Left ventricle myocardium superior (tissue), 1 donor: ENCODE results near the gene ASF1B. TPM values are rescaled to one million over a fixed set of nuclear protein-coding genes. Genes with fewer than 3 reads are reported as not detected.

Experiments
- ATAC-seq: fragments of 200-7000 bp; cut with Tn5 transposase; one replicate; pipeline ENCODE4 v1.9.1; 2020; ENCODE audit warnings: mild to moderate bottlenecking, moderate library complexity
- DNase-seq: peaks from one replicate; pipeline ENCODE4 v3.0.0-alpha.2; 2020
- intact Hi-C: fragments of 100-400 bp; cut with micrococcal nuclease; formaldehyde crosslinking; loops from one replicate; pipeline ENCODE4 v1.11.0; 2022
- total RNA-seq: library from RNA; stranded (reverse); fragmentation: NEBNext Ultra II Directional; extraction: Animal tissue kit (Norgen Biotek cat#: 25700); gene quantifications from one replicate; pipeline ENCODE4 v1.2.1, GENCODE V29; 2021
- donor health status: DM: no; HTN: yes; CAD: no; lungs with severe emphysema.

Gene ASF1B
- total RNA-seq, 1 donor from 2014 or later: 1.6 TPM

DNA sequence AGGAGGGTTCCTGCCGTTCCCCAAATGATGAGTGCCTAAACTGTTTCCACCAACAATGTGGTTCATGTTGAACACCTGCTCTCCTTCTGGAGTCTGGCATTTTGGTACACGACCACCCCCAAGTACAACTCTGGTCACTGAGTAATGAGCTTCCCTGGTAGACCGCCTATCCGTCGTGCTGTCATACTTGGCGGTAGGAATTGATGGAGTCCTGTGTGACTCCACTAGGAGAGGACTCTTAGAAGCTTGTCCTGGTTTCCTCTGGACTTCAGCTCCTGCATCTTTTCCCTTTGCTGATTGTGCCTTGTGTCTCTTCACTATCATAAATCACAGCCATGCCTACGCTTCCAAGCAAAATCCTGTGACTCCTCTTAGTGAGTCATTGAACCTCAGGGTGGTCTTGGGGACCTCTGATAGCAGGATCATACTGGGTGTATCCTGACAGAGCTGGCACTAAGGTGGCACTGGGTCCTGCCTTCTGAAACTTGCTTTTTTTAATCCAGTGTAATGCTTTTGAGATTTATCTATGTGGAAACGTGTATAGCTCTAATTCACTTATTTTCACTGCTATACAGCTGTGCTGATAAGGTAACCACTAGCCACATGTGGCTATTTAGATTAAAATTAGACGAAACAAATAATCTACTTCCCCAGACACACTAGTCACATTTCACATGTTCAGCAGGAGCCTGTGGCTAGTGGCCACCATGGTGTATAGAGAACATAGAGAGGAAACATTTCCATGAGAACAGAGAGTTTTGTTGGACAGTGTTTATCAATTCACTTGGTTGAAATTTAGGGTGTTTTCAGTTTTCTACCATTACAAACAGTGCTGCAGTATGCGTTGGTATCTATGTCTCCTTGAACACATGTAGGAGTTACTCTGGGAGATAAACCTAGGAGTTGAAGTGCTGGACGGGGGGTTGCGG, 6.1 kb upstream of the ASF1B start:
- intact Hi-C loops: no loop called here
- no peak for ATAC-seq

DNA sequence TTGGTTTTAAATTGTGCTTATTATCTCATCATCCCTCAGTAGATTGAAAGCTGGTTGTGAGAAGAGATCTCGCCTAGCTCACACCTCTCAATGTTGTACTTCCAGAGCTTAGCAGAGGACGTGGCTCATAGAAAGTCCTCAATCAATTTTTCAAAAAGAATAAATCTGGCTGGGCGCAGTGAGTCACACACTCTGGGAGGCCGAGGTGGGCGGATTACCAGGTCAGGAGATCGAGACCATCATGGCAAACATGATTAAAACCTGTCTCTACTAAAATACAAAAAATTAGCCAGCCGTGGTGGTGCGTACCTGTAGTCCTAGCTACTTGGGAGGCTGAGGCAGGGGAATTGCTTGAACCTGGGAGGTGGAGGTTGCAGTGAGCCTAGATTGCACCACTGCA, 4.7 kb upstream of the ASF1B start:
- intact Hi-C loops: no loop called here
- ATAC-seq (no peak), DNase-seq (no peak)

More for the DNA sequence above, 6.1 kb upstream of the ASF1B start:
- DNase-seq: no peak

DNA sequence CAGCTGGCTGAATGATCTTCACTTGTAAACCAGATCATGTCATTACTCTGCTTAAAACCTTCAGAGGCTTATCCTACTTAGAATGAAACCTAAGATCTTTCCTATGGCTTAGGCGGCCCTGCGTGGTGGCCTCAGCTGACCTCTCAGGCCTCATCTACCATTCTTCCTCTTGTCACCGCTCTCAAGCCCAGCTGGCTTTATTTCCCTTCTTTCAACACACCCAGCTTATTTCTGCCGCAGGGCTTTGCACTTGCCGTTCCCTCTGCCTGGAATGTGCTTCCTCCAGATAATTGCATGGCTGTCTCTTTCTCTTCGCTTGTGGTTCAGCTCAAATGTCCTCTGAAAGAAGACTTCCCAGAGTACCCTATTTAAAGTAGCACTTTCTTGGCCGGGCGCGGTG, 3.6 kb upstream of the ASF1B start:
- ATAC-seq: no peak
- DNase-seq: peak; percentile 65
- intact Hi-C loops: no loop called here

- no peak for DNase-seq
- intact Hi-C loops: no loop called here
- peak; percentile 13 for ATAC-seq
Measured at GRCh38 chr19:14138576-14139265, 2.3 kb upstream of the ASF1B start.

- intact Hi-C loops: no loop called here
- ATAC-seq (no peak), DNase-seq (no peak)
Measured at GRCh38 chr19:14135985-14136508, 342 bp downstream of the ASF1B start.

DNA sequence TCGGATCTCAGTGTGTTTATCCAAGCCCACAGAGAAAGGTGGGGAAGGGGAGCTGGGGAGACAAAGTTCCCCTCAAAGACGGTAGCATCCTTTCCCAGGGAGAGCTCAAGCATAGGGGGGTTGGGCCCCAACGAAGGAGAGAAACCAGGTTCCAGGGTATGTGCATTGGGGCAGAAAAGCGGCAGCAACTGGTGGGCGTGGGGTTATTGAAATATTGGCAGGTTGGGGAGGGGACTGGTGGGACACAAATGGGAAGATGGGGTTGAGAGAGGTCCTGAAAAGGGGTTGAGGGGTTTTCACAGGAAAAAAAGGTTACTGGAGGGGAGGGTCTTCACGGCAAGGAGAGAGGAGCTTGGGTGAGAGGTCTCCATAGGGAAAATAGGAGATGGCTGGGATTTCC, 1.0 kb downstream of the ASF1B start:
- ATAC-seq (no peak), DNase-seq (no peak)
- intact Hi-C loops: no loop called here

DNA sequence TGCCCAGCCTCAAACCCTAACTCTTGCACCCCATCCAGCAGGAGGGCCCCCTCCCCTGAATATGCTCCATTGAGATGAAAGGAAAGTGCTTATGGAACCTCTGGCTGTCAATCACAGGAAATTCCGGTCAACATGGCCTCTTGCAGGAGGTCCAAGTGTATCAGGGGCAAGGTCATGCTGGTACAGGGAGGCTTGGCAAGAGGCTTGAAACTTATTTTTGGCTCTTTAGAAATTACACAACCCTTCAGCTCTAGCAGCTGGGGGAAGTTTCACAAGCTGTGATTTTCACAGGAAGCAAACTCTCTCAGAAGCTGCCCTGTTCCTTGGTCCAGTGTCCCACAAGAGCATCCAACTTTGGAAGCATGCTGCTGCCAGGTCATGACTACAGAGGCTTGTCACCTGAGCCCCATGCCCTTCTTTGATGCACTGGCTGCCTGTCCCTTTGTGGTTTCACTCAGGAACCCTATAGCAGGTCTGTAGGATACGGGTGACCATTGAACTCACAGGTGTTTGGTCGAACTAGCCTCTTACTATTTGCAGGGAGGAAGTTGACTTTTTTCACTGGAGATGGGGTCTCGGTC, 8.4 kb downstream of the ASF1B start:
- ATAC-seq (peak; percentile 91), DNase-seq (no peak)
- intact Hi-C loops: no loop called here

DNA sequence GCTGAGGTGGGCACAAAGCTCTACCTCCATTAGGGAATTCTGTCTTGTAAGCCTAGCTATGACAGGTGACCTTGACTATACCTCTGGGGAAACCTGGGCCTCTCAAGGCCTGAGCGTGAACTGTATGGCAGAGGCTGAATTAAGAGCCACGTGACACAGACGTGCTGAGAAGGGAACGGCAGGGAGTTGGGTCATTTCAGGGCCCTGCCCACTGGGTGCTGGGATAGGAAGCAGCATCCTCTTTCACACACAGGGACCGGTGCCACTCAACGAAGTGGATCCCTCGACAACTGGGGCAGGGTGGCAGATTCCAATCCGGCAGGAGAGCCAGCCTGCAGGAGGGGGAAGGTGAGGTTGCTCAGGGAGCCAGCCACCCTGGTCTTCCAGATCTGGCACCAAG, 9.2 kb downstream of the ASF1B start:
- ATAC-seq (peak; percentile 74), DNase-seq (peak; percentile 57)
- intact Hi-C loops: no loop called here

- intact Hi-C loops: no loop called here
- ATAC-seq (no peak), DNase-seq (no peak)
Measured at GRCh38 chr19:14122924-14123323, 13.5 kb downstream of the ASF1B start.

DNA sequence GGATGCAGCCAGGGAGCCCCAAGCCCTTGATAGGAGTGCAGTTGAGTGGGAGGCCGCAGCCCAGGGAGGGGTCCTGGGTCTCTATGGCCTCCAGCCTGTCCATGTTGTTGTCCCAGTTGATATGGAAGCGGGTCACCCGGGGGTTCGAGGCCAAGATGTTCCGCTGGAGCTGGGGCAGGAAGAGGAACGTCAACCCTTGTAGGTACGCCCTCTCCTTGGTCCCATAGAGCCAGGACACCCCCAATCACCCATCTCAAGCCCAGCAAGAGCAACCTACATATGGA, 15.9 kb downstream of the ASF1B start:
- intact Hi-C loops: no loop called here
- ATAC-seq: no peak
- DNase-seq: no peak

DNA sequence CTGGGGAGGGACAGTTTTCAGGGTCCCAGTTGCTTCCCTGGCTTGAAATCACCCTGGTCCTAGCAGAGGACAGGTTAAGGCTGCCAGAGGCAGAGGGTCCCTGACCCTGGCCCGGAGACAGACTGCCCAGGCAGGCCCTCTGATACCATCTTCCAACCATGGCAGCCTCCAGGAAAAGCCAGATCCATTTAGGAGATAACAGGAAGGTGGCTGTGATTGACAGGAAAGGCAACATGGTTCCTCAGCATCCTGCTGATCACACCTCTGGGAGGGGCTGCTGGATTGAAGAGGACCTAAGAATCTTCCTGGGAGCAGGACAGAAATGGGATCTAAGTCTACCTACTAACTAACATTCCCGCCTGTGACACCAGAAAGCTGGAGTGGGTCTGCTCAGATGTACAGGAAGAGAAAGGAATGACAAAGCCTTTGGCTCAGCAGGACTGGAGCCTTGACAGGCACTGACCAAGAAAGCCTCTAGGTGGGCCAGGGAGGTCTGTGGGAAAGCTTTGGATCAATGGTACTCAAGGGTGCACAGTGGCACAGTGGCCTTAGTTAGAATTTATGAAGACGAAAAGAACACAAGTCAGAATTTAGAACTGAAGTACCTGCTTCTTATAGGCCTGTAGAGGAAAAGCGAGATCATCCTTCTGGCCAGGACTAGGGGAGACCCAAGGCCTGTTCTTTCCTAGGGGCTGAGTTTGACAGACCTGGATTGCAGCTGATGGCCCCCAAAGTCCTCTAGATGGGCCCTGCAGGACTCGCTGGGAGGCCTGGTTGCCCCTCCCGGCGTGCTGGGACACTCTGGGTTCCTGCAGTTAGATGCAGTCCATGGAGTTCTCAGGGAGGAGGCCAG, 16.5 kb downstream of the ASF1B start:
- DNase-seq (no peak), ATAC-seq (no peak)
- intact Hi-C loops: no loop called here

DNA sequence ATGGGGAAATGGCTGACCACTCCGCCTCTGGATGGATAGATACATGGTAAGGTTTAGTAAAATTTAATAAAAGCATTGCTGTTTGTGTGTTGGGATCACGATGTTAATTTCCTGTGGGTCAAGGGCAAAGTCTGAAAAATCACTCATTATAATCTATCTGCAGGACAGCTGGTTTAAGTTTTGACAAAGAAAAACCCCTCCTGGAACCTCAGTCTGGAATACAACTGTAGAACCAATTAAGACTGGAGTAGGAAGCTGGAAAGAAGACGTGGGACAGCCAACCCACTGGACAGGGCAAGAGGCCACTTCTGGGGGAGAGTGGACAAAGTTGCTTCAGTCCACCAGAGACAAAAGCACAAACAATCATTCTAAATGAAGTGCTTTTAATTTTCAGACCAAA, 17.2 kb downstream of the ASF1B start:
- DNase-seq (no peak), ATAC-seq (no peak)
- intact Hi-C loops: no loop called here

DNA sequence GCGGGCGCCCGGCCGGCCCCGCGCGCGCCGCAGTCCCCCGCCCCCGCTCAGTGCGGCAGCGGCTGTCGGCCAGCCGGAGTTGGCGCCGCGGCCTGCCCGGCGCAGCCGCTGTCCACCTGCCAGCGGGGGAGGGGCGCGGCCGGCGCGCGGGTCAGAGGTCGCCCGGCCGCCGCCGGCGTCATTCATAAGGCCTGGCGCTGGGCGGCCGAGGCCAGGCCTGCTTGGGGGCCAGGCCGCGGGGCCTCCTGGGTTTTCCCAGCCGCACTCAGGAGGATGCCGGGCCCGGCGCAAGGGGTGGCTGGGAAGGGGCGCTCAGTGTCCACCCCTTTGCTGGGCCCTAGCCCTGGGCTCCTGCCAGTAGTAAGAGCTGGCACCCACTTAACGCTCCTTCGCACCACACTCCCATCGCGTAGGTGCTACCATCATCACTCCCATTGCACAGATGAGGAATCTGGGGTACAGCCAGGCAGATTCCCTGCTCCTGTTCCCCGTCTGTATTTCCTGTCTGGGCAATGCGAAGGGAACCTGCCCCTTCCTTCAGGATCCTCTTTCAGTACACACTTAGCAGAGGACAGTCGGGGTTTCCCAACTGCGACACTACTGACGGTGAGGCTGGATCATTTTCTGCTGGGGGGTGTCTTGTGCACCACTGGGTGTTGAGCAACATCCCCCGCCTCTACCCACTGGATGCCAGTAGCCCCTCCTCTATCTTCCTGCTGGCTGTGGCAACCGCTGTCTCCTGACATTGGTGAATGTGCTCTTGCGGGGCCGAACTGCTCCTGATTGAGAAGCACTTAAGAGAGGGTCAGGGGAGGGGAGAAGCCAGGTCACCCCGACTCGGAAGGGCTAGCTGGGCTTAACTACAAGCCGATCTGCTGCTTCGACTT, 18.0 kb downstream of the ASF1B start:
- intact Hi-C loops: no loop called here
- ATAC-seq: peak; percentile 52
- peak; percentile 82 for DNase-seq

DNA sequence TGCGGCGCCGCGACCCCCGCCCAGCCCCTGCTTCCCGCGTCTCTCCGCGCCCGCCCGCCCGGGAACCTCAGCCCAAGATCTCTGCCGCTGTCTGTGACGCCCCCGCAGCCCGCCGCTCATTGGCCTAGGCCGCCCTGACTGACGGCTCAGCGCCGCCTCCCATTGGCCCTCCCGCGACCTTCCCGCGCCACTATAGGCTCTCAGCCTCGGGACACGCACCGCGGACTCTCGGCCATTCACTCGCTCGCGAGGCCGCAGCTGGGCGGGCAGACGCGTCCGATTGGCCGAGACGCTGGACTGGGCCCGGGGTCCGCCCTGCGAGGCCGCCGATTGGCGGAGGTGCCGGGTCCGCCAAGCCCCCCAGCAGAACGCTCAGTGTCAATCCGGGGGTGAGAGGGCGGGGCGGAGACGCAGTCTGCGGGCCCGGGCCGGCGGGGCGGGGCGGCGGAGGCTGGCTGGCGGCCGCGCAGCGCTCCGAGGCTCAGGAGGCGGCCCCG, 18.7 kb downstream of the ASF1B start, which contains the start of gene PRKACA:
PRKACA (minus strand) TSS at position 95 of the 497 bp plus-strand sequence. CDS start 215 bp downstream, outside the sequence.
- ATAC-seq (peak; percentile 86), DNase-seq (peak; percentile 100)
- intact Hi-C loops: no loop called here

DNA sequence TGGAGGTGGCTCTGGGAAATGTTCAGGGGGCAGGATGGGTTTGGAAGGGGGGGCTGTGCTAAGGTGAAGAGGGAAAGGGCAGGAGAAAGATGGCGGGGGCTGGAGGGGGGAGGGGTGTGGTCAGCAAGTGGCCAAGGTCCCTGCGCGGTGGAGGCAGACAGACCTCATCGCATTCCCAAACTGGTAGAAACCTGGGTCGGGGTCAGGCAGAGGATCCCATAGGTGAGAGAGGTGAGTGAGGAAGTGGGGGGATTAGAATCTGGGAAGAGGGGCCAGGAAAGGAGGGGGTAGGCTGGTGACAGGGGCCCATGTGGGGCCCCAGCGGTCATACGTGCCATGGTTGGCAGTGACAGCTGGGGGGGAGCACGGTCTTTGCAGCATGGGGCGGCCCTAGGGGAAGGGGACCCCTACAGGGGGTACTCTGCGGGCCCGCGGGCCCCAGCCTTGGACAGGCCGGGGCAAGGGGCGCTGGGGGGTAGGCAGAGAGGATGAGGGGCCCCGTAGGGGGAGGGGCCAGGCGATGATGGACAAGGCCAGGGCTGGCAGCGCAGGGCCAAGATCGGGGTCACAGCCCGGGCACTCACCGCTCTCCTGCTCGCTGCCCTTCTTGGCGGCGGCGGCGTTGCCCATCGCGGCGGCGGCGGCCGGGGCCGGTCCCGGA, 19.3 kb downstream of the ASF1B start:
- DNase-seq (peak; percentile 65), ATAC-seq (no peak)
- intact Hi-C loops: no loop called here

- DNase-seq: no peak
- intact Hi-C loops: no loop called here
Measured at GRCh38 chr19:14116525-14116917, 19.9 kb downstream of the ASF1B start.

GRCh38 chr19:14115756-14116155, 20.6 kb downstream of the ASF1B start:
- ATAC-seq (no peak), DNase-seq (no peak)
- intact Hi-C loops: no loop called here

More at GRCh38 chr19:14116525-14116917, 19.9 kb downstream of the ASF1B start:
- ATAC-seq: no peak
